Measurements from ENCODE around the gene PRSS27.

PRSS27 gene

GRCh38 chr16:2749936-2750335 lies 29.9 kb upstream of the PRSS27 start:
- no peak for DNase-seq

GRCh38 chr16:2749476-2749875 lies 29.5 kb upstream of the PRSS27 start:
- DNase-seq: no peak

GRCh38 chr16:2748757-2749455 lies 28.9 kb upstream of the PRSS27 start:
- DNase-seq: no peak

GRCh38 chr16:2745961-2746360 lies 25.9 kb upstream of the PRSS27 start:
- DNase-seq: no peak

GRCh38 chr16:2745116-2745890 lies 25.3 kb upstream of the PRSS27 start:
- no peak for DNase-seq

- no peak for DNase-seq
Measured at GRCh38 chr16:2744711-2745110, 24.7 kb upstream of the PRSS27 start.

GRCh38 chr16:2743007-2743810 lies 23.2 kb upstream of the PRSS27 start:
- DNase-seq: no peak

GRCh38 chr16:2742323-2743006 lies 22.4 kb upstream of the PRSS27 start:
- no peak for DNase-seq

GRCh38 chr16:2741168-2741567 lies 21.1 kb upstream of the PRSS27 start:
- DNase-seq: no peak

- DNase-seq: no peak
Measured at GRCh38 chr16:2740476-2740875, 20.5 kb upstream of the PRSS27 start.

- no peak for DNase-seq
Measured at GRCh38 chr16:2739625-2740430, 19.8 kb upstream of the PRSS27 start.

- no peak for DNase-seq
Measured at GRCh38 chr16:2738615-2739014, 18.6 kb upstream of the PRSS27 start.

- no peak for DNase-seq
Measured at GRCh38 chr16:2737895-2738418, 17.9 kb upstream of the PRSS27 start.

- no peak for DNase-seq
Measured at GRCh38 chr16:2737238-2737605, 17.2 kb upstream of the PRSS27 start.

GRCh38 chr16:2736476-2737237 lies 16.6 kb upstream of the PRSS27 start:
- DNase-seq: no peak

- no peak for DNase-seq
Measured at GRCh38 chr16:2734844-2735515, 15.0 kb upstream of the PRSS27 start.

- no peak for DNase-seq
Measured at GRCh38 chr16:2728034-2728433, 8.0 kb upstream of the PRSS27 start.

GRCh38 chr16:2726923-2727322 lies 6.9 kb upstream of the PRSS27 start:
- DNase-seq: no peak

GRCh38 chr16:2724816-2725348 lies 4.9 kb upstream of the PRSS27 start:
- DNase-seq: no peak

- DNase-seq: no peak
Measured at GRCh38 chr16:2724088-2724676, 4.2 kb upstream of the PRSS27 start.
